G401.6 (cell line): Measurements from ENCODE around the gene CDK14.
"Not testable (repeated sequence)": the region's sequence is repeated elsewhere in the genome, so short reads cannot be mapped to it uniquely, and the experiment has no call there.

ENCODE experiments used
- FAIRE-seq: peaks from 2 replicates; lab custom pipeline; 2012; peaks lifted over from hg19 to GRCh38; lab: Jason Lieb, UNC

CDK14 gene

DNA sequence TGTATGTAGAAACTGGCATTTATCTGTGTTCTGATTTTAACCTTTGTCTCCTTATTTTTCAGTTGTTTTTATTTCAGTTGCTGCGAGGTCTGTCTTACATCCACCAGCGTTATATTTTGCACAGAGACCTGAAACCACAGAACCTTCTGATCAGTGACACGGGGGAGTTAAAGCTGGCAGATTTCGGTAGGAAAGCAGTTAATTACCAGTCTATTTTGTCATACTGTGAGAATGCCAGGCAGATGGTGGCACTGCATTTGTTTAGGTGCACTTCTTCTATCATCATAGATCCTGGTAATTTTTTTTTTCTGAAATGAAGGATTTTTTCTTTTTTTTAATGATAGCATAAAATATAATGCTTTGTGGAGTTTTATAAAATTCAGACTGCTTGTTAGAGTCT lies 321.4 kb downstream of the CDK14 start:
- FAIRE-seq, result no peak

GRCh38 chr7:90918303-90918702 lies 322.2 kb downstream of the CDK14 start:
- FAIRE-seq, result no peak

- FAIRE-seq, result no peak
These were observed 323.7 kb downstream of the CDK14 start for GRCh38 chr7:90919816-90920215.

GRCh38 chr7:90920336-90920735 lies 324.2 kb downstream of the CDK14 start:
- FAIRE-seq, result no peak

DNA sequence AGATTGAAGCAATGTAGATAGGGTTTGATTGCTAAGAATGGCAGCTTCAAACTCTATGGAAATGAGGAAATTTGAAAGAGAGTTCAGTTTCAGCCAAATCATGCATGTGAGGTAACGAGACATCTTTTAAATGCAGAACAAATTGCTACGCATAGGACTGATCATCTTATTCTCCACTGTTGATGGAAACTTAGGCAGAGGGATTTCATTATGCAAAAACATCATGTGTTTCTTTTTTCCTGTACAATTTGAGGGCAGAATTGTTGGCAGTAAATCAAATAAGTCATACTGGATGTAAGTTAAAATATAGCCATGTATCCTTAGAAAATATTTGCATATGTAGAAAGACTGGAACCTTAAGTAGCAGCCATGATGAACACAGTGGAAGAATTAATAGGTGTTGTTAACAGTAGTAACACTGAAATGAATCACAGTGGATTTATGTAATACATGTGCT lies 327.4 kb downstream of the CDK14 start:
- no peak for FAIRE-seq

- FAIRE-seq, result not testable (repeated sequence)
These were observed 332.7 kb downstream of the CDK14 start for GRCh38 chr7:90928700-90929424.

DNA sequence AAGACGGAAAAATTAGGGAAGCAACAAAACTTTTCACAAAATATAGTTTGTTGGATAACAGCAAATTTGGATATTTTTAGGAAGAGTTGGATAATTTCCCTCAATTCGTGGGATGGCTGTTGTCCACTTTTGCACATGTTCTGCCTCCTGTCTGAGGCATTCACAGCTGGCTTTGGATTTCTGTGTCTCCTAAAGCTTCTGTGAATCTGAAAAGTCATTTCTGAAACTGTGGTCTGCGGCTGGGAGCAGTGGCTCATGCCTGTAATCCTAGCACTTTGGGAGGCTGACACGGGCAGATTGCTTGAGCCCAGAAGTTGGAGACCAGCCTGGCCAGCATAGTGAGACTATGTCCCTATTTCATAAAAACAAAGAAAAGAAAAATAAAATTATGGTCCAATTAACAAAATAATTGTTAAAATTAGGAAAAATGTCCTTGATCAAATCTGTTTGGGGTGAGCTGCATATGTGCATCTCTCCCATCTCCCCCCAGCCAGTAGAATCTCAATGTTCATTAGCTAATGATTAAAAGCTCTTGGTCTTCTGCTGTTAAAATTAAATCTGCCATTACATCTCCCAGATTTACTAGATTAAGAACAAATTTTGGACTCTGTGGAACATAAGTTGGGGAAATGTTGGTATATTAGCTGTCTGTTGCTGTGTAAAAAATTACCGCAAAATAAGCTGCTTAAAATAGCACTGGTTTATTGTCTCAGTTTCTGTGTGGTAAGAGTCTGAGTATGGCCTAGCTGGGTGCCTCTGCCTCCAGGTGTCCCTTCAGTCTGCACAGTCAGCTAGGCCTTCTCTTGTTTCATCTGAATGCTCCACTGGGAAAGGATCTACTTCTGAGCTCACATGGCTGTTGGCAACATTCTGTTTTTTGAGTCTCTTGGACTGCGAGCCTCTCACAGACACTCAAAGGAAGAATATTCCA lies 336.1 kb downstream of the CDK14 start:
- FAIRE-seq, result no peak

- no peak for FAIRE-seq
These were observed 336.9 kb downstream of the CDK14 start for GRCh38 chr7:90933041-90933440.

- FAIRE-seq, result no peak
These were observed 337.9 kb downstream of the CDK14 start for GRCh38 chr7:90933984-90934383.

GRCh38 chr7:90938371-90938770 lies 342.2 kb downstream of the CDK14 start:
- no peak for FAIRE-seq

DNA sequence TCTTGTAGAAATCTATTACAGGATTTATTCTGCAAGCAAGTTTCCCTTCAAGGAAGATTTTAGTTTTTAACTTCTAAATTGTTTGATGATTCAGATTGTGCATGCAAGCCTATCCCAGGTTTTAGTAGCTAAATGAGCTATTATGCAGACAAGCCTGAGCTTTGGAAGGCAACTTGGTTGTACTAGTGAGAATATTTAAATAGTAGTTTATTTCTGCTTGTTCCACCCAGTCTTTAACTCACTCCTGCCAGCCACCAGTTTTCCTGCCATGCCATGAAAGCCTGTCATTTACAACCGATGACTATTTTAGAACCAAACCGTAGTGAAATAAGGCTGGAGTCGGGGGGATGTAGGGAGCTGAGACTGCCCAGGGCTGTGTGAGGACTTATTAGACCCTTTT lies 343.5 kb downstream of the CDK14 start:
- no peak for FAIRE-seq

- no peak for FAIRE-seq
These were observed 347.9 kb downstream of the CDK14 start for GRCh38 chr7:90944021-90944420.

DNA sequence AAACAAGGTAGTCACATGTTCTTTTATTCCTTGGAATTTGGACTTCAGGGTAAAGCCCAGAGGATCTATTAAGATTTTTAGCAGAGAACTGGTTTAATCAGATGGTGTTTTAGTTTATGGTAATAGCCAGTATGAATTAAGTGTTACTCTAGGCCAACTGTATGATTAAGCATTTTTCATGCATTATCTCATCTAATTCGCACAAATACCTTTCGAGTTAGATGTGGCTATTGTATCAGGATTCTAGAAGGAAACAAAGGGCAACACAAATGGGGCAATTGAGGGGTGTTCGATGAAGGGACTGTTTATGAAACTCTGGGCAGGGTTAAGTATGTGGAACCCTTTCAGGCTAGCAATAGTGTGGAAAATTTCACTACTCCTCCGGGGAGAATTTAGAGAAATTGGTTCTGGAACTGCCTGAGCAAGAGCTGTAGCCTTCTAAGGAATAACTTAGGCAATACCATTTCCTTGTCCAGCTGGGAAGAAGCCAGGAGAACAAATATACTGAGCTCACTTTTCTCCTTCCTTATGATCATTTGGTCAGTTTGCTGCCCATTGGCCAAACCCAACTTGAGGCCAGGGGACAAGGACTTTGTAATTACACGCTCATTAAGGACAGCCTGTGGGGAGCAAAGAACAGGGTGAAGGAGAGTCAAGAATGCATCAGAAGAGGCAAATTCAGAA lies 349.1 kb downstream of the CDK14 start:
- no peak for FAIRE-seq

- no peak for FAIRE-seq
These were observed 350.8 kb downstream of the CDK14 start for GRCh38 chr7:90946730-90947501.

GRCh38 chr7:90948085-90948484 lies 352.0 kb downstream of the CDK14 start:
- FAIRE-seq, result no peak

- no peak for FAIRE-seq
These were observed 355.1 kb downstream of the CDK14 start for GRCh38 chr7:90951229-90951628.

DNA sequence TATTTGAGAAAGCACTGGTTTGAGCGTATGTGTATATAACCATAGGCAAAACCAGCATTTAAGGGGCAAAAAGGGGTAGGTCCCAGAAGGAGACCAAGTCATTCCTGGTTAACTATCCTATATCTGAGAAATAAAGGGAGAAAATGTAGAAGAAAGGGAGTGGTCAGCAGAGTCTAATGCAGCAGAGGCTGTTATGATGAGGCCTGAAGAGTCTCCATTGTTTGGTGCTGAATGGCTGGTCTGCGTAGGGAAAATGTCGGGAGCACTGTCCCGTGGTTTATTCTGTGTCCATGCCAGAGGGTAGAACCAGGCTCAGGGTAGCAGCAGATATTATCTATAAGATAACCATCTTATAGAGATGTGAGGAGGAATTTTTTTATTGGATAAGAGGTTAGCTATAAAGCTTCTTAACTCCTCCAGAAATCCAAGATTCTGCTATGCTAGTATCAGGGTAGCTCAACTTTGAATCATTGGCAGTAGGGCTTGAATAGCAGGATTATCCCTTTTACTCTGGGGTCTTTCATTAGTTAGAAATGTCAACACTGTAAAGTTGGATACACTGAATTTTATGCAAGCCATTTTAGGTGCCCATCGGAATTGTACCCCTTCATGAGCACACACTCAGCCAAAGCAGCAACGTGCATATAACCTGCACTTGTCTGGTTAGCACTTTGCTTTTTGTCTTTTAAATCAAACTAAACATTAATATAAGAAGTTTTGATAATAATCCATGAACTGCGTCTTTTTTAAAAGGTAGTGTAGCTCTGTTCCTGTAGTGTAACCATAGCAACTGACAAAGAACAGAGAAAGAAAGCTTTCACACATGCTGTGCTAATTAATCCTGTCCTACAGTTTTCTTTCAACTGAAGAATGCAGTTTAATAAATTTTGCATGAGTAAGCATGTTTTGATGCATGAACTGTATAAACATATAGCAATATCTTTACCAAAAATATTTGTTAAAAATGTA lies 356.1 kb downstream of the CDK14 start:
- FAIRE-seq, result no peak

DNA sequence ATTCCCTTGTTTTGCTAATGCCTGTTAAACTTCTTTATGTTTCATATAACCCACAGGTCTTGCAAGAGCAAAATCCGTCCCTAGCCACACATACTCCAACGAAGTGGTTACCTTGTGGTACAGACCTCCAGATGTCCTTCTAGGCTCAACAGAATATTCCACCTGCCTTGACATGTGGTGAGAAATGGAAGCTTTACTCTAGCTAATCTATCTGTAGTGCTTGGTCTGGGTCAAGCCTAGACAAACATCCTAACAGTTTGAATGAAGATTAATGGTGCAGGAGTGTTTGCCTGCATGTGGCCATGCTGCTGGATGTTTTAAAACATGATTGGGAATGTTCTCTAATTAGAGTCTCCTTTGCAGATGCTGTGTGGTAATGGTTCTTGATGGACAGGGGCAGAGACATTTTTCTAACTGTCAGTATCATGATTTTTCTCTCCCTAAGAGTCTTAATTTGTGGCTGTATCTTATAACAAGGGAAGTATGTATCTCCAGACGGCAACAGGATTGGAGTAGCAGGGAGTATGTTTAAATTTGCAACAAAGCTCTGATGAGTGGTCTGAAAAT lies 359.6 kb downstream of the CDK14 start:
- FAIRE-seq, result no peak

- no peak for FAIRE-seq
These were observed 361.8 kb downstream of the CDK14 start for GRCh38 chr7:90957883-90958282.

- FAIRE-seq, result no peak
These were observed 362.5 kb downstream of the CDK14 start for GRCh38 chr7:90958647-90959046.
